Measurements from ENCODE around the gene CBLN1.

- TF ChIP-seq CTCF (IDR thresholded peaks at IDR 0.05) (no peak), ZFX (IDR thresholded peaks at IDR 0.05; ENCODE audit: borderline replicate concordance) (no peak)
These were observed 7.0 kb downstream of the CBLN1 start for GRCh38 chr16:49274591-49274990.

Measured in 22Rv1 (cell line).